Panc1 (cell line): Measurements from ENCODE around the gene FGD4. TPM values are rescaled to one million over a fixed set of nuclear protein-coding genes. Genes with fewer than 3 reads are reported as not detected.

ENCODE experiments used
- ATAC-seq: fragments of 200-7000 bp; cut with Tn5 transposase; 2 replicates; pipeline ENCODE4 v1.9.1; 2020; ENCODE audit warnings: mild to moderate bottlenecking, moderate library complexity
- BruUV-seq: library from RNA; stranded (reverse); fragments of 400-500 nt; replicated peaks from 2 replicates; lab custom pipeline; 2021; lab: Mats Ljungman, UMichigan
- CTCF ChIA-PET: fragments of 300-600 bp; sonication (Branson Sonifier 250); formaldehyde crosslinking; loops from one replicate; lab custom pipeline; 2022; ENCODE audit warnings: antibody characterized with exemption; lab: Charles Lee
- POLR2A ChIA-PET: fragments of 300-600 bp; sonication (Branson Sonifier 250); formaldehyde crosslinking; loops from one replicate; lab custom pipeline; 2022; ENCODE audit warnings: antibody characterized with exemption; lab: Charles Lee
- DNase-seq: peaks from one replicate; pipeline ENCODE4 v3.0.0-alpha.2; 2010; ENCODE audit warnings: low read depth, low spot score
- H3K27ac ChIP-seq: 2 replicates; pipeline ENCODE4 v1.5.1; 2011; ENCODE audit warnings: mild to moderate bottlenecking, low read length, inconsistent platforms
- H3K27me3 ChIP-seq: fragments of 200-500 bp; sonication (Bioruptor generic); 2 replicates; pipeline ENCODE4 v1.6.0; 2014; ENCODE audit warnings: low read length, inconsistent platforms; ENCODE audit not compliant: control insufficient read depth, insufficient read depth
- H3K36me3 ChIP-seq: fragments of 200-500 bp; sonication (Bioruptor generic); 2 replicates; pipeline ENCODE4 v1.5.1; 2014; ENCODE audit warnings: inconsistent platforms, mild to moderate bottlenecking, low read length, moderate library complexity; ENCODE audit not compliant: control insufficient read depth, insufficient read depth
- H3K4me1 ChIP-seq: 2 replicates; pipeline ENCODE4 v1.5.1; 2011; ENCODE audit warnings: inconsistent platforms, mild to moderate bottlenecking, low read length, moderate library complexity; ENCODE audit not compliant: control insufficient read depth, insufficient read depth
- H3K4me3 ChIP-seq, 2 experiments: 2 replicates each; pipeline ENCODE4 v1.5.1; 2011 to 2012; ENCODE audit warnings: low read depth in 2 of 2, low read length in 2 of 2, mild to moderate bottlenecking in 2 of 2, inconsistent platforms in 1 of 2, moderate library complexity in 1 of 2
- H3K9me3 ChIP-seq: fragments of 200-500 bp; sonication (Bioruptor generic); 2 replicates; pipeline ENCODE4 v1.5.1; 2014; ENCODE audit warnings: low read depth, mild to moderate bottlenecking, inconsistent platforms, low read length, moderate library complexity; ENCODE audit not compliant: control insufficient read depth, insufficient read depth
- CTCF ChIP-seq: fragments of 450-650 bp; IDR thresholded peaks from 2 replicates; pipeline ENCODE4 v1.5.1; 2017; ENCODE audit warnings: mild to moderate bottlenecking
- POLR2AphosphoS5 ChIP-seq: IDR thresholded peaks from 2 replicates; pipeline ENCODE4 v1.6.1; 2012; ENCODE audit warnings: mild to moderate bottlenecking, low read depth, low read length, moderate library complexity
- REST ChIP-seq, 2 experiments: IDR thresholded peaks; 2 replicates each; pipeline ENCODE4 v1.6.1; 2011 to 2012; ENCODE audit warnings: low read depth in 2 of 2, control low read depth in 1 of 2, low read length in 1 of 2, mild to moderate bottlenecking in 1 of 2, moderate library complexity in 1 of 2; ENCODE audit not compliant: insufficient read depth in 1 of 2
- SIN3A ChIP-seq: IDR thresholded peaks from 2 replicates; pipeline ENCODE4 v1.6.1; 2012; ENCODE audit warnings: low read depth, mild to moderate bottlenecking, low read length, moderate library complexity, borderline replicate concordance; ENCODE audit not compliant: insufficient read depth
- TCF7L2 ChIP-seq: IDR thresholded peaks from 2 replicates; pipeline ENCODE4 v1.6.1; 2011; ENCODE audit warnings: mild to moderate bottlenecking, low read depth, low read length, inconsistent platforms
- in situ Hi-C: cut with HindIII; loops from 2 replicates; pipeline ENCODE4 v1.10.0; 2016; ENCODE audit warnings: low sequenced_read_pairs, low pct_unique_long_range_greater_than_20kb
- intact Hi-C: fragments of 100-400 bp; cut with micrococcal nuclease; formaldehyde crosslinking; loops from one replicate; pipeline ENCODE4 v1.10.0; 2022; ENCODE audit not compliant: unreplicated experiment
- total RNA-seq: library from RNA; stranded (reverse); gene quantifications from one replicate; pipeline ENCODE4 v1.2.1, GENCODE V29; 2021; ENCODE audit not compliant: unreplicated experiment

Gene FGD4
- total RNA-seq, 1 experiment from 2014 or later: 5.0 TPM

DNA sequence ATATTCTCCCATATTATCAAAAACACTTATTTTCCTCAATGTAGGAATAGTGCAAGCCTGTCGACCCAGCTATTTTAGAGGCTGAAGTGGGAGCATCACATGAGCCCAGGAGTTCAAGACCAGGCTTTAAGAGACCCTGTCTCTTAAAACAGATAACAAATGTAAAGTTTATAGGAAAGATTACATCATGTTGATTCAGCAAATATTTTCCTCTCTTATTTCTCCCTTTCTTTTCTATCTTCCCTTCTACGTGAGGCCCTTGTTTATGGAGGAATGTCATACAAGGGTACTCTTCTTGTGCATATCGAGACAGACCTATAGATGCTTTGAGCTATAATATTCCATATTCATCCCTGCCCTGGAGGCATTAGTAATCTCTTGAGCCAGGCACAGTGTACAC is 36.5 kb upstream of the FGD4 start:
- in situ Hi-C loops (no loop called here), intact Hi-C loops (loop anchor here (10.0 kb wide), 1 partner anchor 92 kb away; no protein-coding TSS in a partner anchor)

GRCh38 chr12:32365473-32366064 is 33.8 kb upstream of the FGD4 start:
- ATAC-seq: peak; percentile 84

More for the DNA sequence above, 36.5 kb upstream of the FGD4 start:
- ChIA-PET POLR2A (no interaction called here), CTCF (no interaction called here)
- no peak for DNase-seq
- Histone ChIP-seq H3K27me3 (no peaks in the 10 kb centered on the region), H3K4me1 (no peaks in the 10 kb centered on the region), H3K36me3 (no peaks in the 10 kb centered on the region), H3K27ac (no peak overlapping the region), H3K9me3 (no peaks in the 10 kb centered on the region), H3K4me3 (no peak overlapping the region)
- TF ChIP-seq POLR2AphosphoS5 (no peak), CTCF (no peak)
- ATAC-seq: no peak
- no TSS peak for BruUV-seq

DNA sequence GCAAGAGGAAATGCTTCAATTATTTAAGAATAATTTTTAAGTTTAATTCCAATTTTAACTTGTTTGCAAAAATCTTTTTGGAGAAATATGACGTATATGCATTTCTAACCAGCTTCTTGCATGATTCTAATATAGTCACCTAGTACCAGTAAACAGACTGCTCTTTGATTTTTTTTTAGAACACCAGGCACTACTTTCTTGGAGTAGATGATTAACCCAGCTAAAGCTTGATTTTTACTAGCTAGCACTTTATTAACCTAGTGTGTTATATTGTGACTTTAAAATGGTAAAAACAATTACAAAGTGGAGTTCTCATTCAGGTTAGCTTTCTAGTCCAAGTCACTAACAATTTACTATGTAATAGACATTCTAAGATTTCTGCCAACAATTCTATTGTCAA is 32.6 kb upstream of the FGD4 start:
- POLR2A ChIA-PET: no interaction called here
- Histone ChIP-seq H3K27ac (no peak overlapping the region), H3K4me1 (no peaks in the 10 kb centered on the region), H3K27me3 (no peaks in the 10 kb centered on the region), H3K9me3 (no peaks in the 10 kb centered on the region), H3K36me3 (no peaks in the 10 kb centered on the region), H3K4me3 (no peak overlapping the region)
- no peak for TF ChIP-seq REST (IDR thresholded peaks at IDR 0.05; ENCODE audit: insufficient read depth in 1 of 2, low read depth in 2 of 2, low read length in 1 of 2)
- TF ChIP-seq CTCF: no peak
- no peak for TF ChIP-seq TCF7L2
- CTCF ChIA-PET: no interaction called here
- DNase-seq: no peak
- intact Hi-C loops: loop anchor here (10.0 kb wide), 1 partner anchor 88 kb away; no protein-coding TSS in a partner anchor
- no peak for ATAC-seq
- in situ Hi-C loops: no loop called here
- BruUV-seq: no TSS peak

More at GRCh38 chr12:32365473-32366064, 33.8 kb upstream of the FGD4 start:
- Histone ChIP-seq H3K4me1 (no peaks in the 10 kb centered on the region), H3K36me3 (no peaks in the 10 kb centered on the region), H3K9me3 (no peaks in the 10 kb centered on the region), H3K4me3 (no peak overlapping the region), H3K27ac (no peak overlapping the region), H3K27me3 (no peaks in the 10 kb centered on the region)
- no TSS peak for BruUV-seq
- ChIA-PET CTCF (interaction anchor here (0.8 kb wide), 1 partner anchor 10 kb away, joined by 4 read pairs; no protein-coding TSS in a partner anchor), POLR2A (interaction anchor here (0.6 kb wide), 1 partner anchor 31 kb away, joined by 11 read pairs; no protein-coding TSS in a partner anchor)
- TF ChIP-seq SIN3A (no peak), CTCF (peak; percentile 86; the same call in 1 of the 2 replicates)
- in situ Hi-C loops (no loop called here), intact Hi-C loops (loop anchor here (2.0 to 10.0 kb wide), 2 partner anchors 89 to 307 kb away; no protein-coding TSS in a partner anchor)
- DNase-seq: peak; percentile 77
